22Rv1 (cell line): Measurements from ENCODE around the gene C5.

ENCODE experiments used
- CTCF ChIP-seq: fragments of 450-650 bp; IDR thresholded peaks from 2 replicates; pipeline ENCODE4 v1.5.1; 2017; ENCODE audit warnings: mild to moderate bottlenecking
- ZFX ChIP-seq: fragments of 450-650 bp; IDR thresholded peaks from 2 replicates; pipeline ENCODE4 v1.6.1; 2017; ENCODE audit warnings: antibody characterized with exemption, borderline replicate concordance

DNA sequence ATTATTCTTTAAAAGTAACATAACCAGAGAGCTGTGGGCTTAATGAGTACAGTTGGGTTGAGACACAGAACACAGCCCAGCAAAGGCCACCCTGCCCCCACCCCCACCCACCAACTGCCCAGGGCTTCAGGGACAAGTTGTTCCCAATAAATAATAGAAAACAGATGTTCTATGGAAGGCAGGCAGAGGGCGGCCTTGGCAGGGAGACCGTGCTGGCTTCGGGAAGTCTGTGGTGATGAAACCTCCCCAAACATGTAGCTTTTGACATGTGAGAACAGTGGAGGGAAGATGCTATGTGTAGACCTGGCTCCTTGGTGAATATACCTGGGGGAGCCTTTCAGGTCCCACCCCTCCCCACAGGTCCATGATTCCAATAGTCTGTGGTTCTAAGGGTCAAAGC is 133.5 kb downstream of the C5 start:
- TF ChIP-seq CTCF (peak; percentile 69), ZFX (no peak)
